GM12873 (cell line): ENCODE data around the gene CARD6.

ENCODE experiments used
- TF ChIP-seq, protein P1 (sequence below): IDR thresholded peaks from 2 replicates; pipeline ENCODE4 v1.5.1; 2012; ENCODE audit warnings: low read depth, mild to moderate bottlenecking, moderate library complexity, low read length, control low read depth; ENCODE audit not compliant: insufficient read depth; ENCODE audit errors: missing control alignments

Gene CARD6

GRCh38 chr5:40909723-40910122 is 68.6 kb downstream of the CARD6 start:
- TF ChIP-seq, protein P1, sequence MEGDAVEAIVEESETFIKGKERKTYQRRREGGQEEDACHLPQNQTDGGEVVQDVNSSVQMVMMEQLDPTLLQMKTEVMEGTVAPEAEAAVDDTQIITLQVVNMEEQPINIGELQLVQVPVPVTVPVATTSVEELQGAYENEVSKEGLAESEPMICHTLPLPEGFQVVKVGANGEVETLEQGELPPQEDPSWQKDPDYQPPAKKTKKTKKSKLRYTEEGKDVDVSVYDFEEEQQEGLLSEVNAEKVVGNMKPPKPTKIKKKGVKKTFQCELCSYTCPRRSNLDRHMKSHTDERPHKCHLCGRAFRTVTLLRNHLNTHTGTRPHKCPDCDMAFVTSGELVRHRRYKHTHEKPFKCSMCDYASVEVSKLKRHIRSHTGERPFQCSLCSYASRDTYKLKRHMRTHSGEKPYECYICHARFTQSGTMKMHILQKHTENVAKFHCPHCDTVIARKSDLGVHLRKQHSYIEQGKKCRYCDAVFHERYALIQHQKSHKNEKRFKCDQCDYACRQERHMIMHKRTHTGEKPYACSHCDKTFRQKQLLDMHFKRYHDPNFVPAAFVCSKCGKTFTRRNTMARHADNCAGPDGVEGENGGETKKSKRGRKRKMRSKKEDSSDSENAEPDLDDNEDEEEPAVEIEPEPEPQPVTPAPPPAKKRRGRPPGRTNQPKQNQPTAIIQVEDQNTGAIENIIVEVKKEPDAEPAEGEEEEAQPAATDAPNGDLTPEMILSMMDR = no peak
